Transverse colon (tissue), 3 donors: ENCODE results near the gene GMDS.

Experiments used
- POLR2A ChIP-seq: fragments of 450-650 bp; IDR thresholded peaks from one replicate; pipeline ENCODE4 v1.6.1; 2016; ENCODE audit warnings: antibody characterized with exemption, mild to moderate bottlenecking, moderate library complexity
- TF ChIP-seq, protein P1 (sequence below), 5 experiments: fragments of 200-600 bp in 3 of 5; fragments of 450-650 bp in 2 of 5; sonication (generic) in 3 of 5; IDR thresholded peaks; 1 replicate in 2 of 5; 2 replicates in 3 of 5; pipeline ENCODE4 v1.5.1; 2016 to 2017; ENCODE audit warnings: antibody characterized with exemption in 5 of 5, inconsistent platforms in 3 of 5, mild to moderate bottlenecking in 2 of 5, moderate library complexity in 1 of 5

DNA sequence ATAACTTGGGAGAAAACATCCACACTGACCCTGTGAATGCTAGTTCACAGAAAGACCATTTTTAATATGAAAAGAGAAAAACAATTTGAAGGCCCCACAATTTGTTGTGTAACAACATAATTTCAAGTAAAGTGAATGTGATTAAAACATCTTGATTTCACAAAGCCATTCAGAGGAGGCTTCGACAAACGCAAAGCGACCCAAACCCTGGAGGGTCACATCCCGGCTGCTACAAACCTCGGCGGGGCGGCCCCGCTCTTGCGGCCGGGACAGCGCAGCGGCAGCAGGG, 621.7 kb downstream of the GMDS start:
- TF ChIP-seq, protein P1, sequence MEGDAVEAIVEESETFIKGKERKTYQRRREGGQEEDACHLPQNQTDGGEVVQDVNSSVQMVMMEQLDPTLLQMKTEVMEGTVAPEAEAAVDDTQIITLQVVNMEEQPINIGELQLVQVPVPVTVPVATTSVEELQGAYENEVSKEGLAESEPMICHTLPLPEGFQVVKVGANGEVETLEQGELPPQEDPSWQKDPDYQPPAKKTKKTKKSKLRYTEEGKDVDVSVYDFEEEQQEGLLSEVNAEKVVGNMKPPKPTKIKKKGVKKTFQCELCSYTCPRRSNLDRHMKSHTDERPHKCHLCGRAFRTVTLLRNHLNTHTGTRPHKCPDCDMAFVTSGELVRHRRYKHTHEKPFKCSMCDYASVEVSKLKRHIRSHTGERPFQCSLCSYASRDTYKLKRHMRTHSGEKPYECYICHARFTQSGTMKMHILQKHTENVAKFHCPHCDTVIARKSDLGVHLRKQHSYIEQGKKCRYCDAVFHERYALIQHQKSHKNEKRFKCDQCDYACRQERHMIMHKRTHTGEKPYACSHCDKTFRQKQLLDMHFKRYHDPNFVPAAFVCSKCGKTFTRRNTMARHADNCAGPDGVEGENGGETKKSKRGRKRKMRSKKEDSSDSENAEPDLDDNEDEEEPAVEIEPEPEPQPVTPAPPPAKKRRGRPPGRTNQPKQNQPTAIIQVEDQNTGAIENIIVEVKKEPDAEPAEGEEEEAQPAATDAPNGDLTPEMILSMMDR (IDR thresholded peaks at IDR 0.05), result no peak
- TF ChIP-seq POLR2A, result no peak
